IMR-90 (cell line): ENCODE measurements around the gene APP. TPM values are rescaled to one million over a fixed set of nuclear protein-coding genes. Genes with fewer than 3 reads are reported as not detected.

Experiments used
- ATAC-seq: fragments of 200-7000 bp; cut with Tn5 transposase; 2 replicates; pipeline ENCODE4 v1.9.1; 2020; ENCODE audit warnings: low read depth, mild to moderate bottlenecking, moderate library complexity
- BruUV-seq: library from RNA; stranded (reverse); fragments of 400-500 nt; replicated peaks from 2 replicates; lab custom pipeline; 2021; lab: Mats Ljungman, UMichigan
- CTCF ChIA-PET: fragments of 300-600 bp; formaldehyde crosslinking; extraction: SDS; loops from one replicate; lab custom pipeline; 2021; ENCODE audit warnings: antibody characterized with exemption; lab: Yijun Ruan, JAX
- POLR2A ChIA-PET: fragments of 300-600 bp; sonication (Branson Sonifier 250); formaldehyde crosslinking; loops from one replicate; lab custom pipeline; 2022; ENCODE audit warnings: antibody characterized with exemption; ENCODE audit not compliant: unreplicated experiment; lab: Charles Lee
- DNase-seq: peaks from one replicate; pipeline ENCODE4 v3.0.0; 2013
- H2AFZ ChIP-seq: replicated peaks from 2 replicates; pipeline ENCODE3; 2013; ENCODE audit warnings: low read length, mild to moderate bottlenecking; ENCODE audit not compliant: poor library complexity
- H2AK5ac ChIP-seq: 2 replicates; pipeline ENCODE4 v1.6.1; 2013; ENCODE audit warnings: low read depth, low read length, inconsistent platforms
- H2AK9ac ChIP-seq: replicated peaks from 2 replicates; pipeline ENCODE3; 2013; ENCODE audit warnings: mild to moderate bottlenecking, low read depth, low read length, moderate library complexity; ENCODE audit not compliant: poor library complexity
- H2BK120ac ChIP-seq: 2 replicates; pipeline ENCODE4 v1.6.1; 2013; ENCODE audit warnings: low read depth, low read length, inconsistent platforms
- H2BK15ac ChIP-seq: 3 replicates; pipeline ENCODE4 v1.6.1; 2013; ENCODE audit warnings: low read depth, low read length, inconsistent platforms
- H2BK20ac ChIP-seq: 2 replicates; pipeline ENCODE4 v1.6.1; 2013; ENCODE audit warnings: low read depth, mild to moderate bottlenecking, inconsistent platforms, low read length, moderate library complexity
- H2BK5ac ChIP-seq: 2 replicates; pipeline ENCODE4 v1.6.1; 2013; ENCODE audit warnings: mild to moderate bottlenecking, low read depth, low read length, inconsistent platforms; ENCODE audit not compliant: poor library complexity, severe bottlenecking
- H3K14ac ChIP-seq: replicated peaks from 2 replicates; pipeline ENCODE4 v1.6.1; 2013; ENCODE audit warnings: low read depth, low read length, inconsistent platforms
- H3K18ac ChIP-seq: 2 replicates; pipeline ENCODE4 v1.6.1; 2013; ENCODE audit warnings: low read depth, low read length, control low read depth
- H3K23ac ChIP-seq: 2 replicates; pipeline ENCODE4 v1.6.1; 2013; ENCODE audit warnings: low read depth, low read length, inconsistent platforms
- H3K27ac ChIP-seq: 2 replicates; pipeline ENCODE4 v1.5.1; 2013; ENCODE audit warnings: mild to moderate bottlenecking, control low read depth, low read length; ENCODE audit not compliant: insufficient read depth
- H3K27me3 ChIP-seq: 2 replicates; pipeline ENCODE4 v1.6.1; 2013; ENCODE audit warnings: low read length; ENCODE audit not compliant: control insufficient read depth, insufficient read depth
- H3K36me3 ChIP-seq: 2 replicates; pipeline ENCODE4 v1.6.1; 2013; ENCODE audit warnings: low read length, mixed read lengths; ENCODE audit not compliant: control insufficient read depth, insufficient read depth
- H3K4ac ChIP-seq: 2 replicates; pipeline ENCODE4 v1.6.1; 2013; ENCODE audit warnings: low read depth, low read length, inconsistent platforms
- H3K4me1 ChIP-seq: 2 replicates; pipeline ENCODE4 v1.6.1; 2013; ENCODE audit warnings: low read length, mixed read lengths; ENCODE audit not compliant: control insufficient read depth, insufficient read depth
- H3K4me2 ChIP-seq: 2 replicates; pipeline ENCODE4 v1.6.1; 2013; ENCODE audit warnings: low read depth, mild to moderate bottlenecking, control low read depth, low read length, moderate library complexity
- H3K4me3 ChIP-seq: 2 replicates; pipeline ENCODE4 v1.5.1; 2013; ENCODE audit warnings: low read depth, mild to moderate bottlenecking, control low read depth, low read length, moderate library complexity; ENCODE audit not compliant: insufficient read depth
- H3K56ac ChIP-seq: 2 replicates; pipeline ENCODE4 v1.6.1; 2013; ENCODE audit warnings: low read length, inconsistent platforms; ENCODE audit not compliant: insufficient read depth; ENCODE audit errors: extremely low read depth
- H3K79me1 ChIP-seq, 2 experiments: 2 replicates each; pipeline ENCODE4 v1.6.1; 2013; ENCODE audit warnings: low read length in 2 of 2, inconsistent platforms in 1 of 2, low read depth in 1 of 2
- H3K9ac ChIP-seq: 2 replicates; pipeline ENCODE4 v1.6.1; 2013; ENCODE audit warnings: low read depth, low read length, control low read depth
- H3K9me1 ChIP-seq: 2 replicates; pipeline ENCODE4 v1.6.1; 2013; ENCODE audit warnings: low read length, inconsistent platforms; ENCODE audit not compliant: insufficient read depth
- H3K9me3 ChIP-seq: 2 replicates; pipeline ENCODE4 v1.6.1; 2013; ENCODE audit warnings: low read length; ENCODE audit not compliant: control insufficient read depth, insufficient read depth
- H4K20me1 ChIP-seq: 2 replicates; pipeline ENCODE4 v1.6.1; 2013; ENCODE audit warnings: low read length, inconsistent platforms; ENCODE audit not compliant: insufficient read depth
- H4K5ac ChIP-seq: 2 replicates; pipeline ENCODE4 v1.6.1; 2013; ENCODE audit warnings: mild to moderate bottlenecking, low read depth, low read length, control low read depth
- H4K8ac ChIP-seq, 2 experiments: 2 replicates each; pipeline ENCODE4 v1.6.1; 2013; ENCODE audit warnings: low read depth in 2 of 2, low read length in 2 of 2, control low read depth in 1 of 2, inconsistent platforms in 1 of 2
- H4K91ac ChIP-seq: 2 replicates; pipeline ENCODE4 v1.6.1; 2013; ENCODE audit warnings: low read depth, low read length, inconsistent platforms; ENCODE audit not compliant: insufficient read depth
- BHLHE40 ChIP-seq: fragments of 150-350 bp; IDR thresholded peaks from 2 replicates; pipeline ENCODE4 v1.6.1; 2016; ENCODE audit warnings: mild to moderate bottlenecking, low read depth, low read length
- CEBPB ChIP-seq: IDR thresholded peaks from 2 replicates; pipeline ENCODE4 v1.6.1; 2012; ENCODE audit warnings: low read depth, low read length, improper control_type of control experiment
- CHD1 ChIP-seq: IDR thresholded peaks from 2 replicates; pipeline ENCODE4 v1.6.1; 2012; ENCODE audit warnings: low read depth, low read length, improper control_type of control experiment
- ELK1 ChIP-seq: fragments of 150-350 bp; IDR thresholded peaks from 2 replicates; pipeline ENCODE4 v1.6.1; 2016; ENCODE audit warnings: low read depth, mild to moderate bottlenecking, low read length, moderate library complexity, borderline replicate concordance
- FOS ChIP-seq: fragments of 150-350 bp; IDR thresholded peaks from 2 replicates; pipeline ENCODE4 v1.6.1; 2016; ENCODE audit warnings: low read depth, low read length
- MAFK ChIP-seq: IDR thresholded peaks from 2 replicates; pipeline ENCODE4 v1.6.1; 2012; ENCODE audit warnings: low read depth, low read length, improper control_type of control experiment
- MAZ ChIP-seq: IDR thresholded peaks from 2 replicates; pipeline ENCODE4 v1.6.1; 2012; ENCODE audit warnings: low read depth, mild to moderate bottlenecking, low read length, improper control_type of control experiment, moderate library complexity, borderline replicate concordance
- NFE2L2 ChIP-seq: fragments of 150-350 bp; IDR thresholded peaks from 2 replicates; pipeline ENCODE4 v1.6.1; 2016; ENCODE audit warnings: low read depth, mild to moderate bottlenecking, low read length
- POLR2A ChIP-seq: IDR thresholded peaks from 2 replicates; pipeline ENCODE4 v1.6.1; 2012; ENCODE audit warnings: mild to moderate bottlenecking, low read depth, low read length
- RAD21 ChIP-seq: IDR thresholded peaks from 2 replicates; pipeline ENCODE4 v1.6.1; 2012; ENCODE audit warnings: low read length, improper control_type of control experiment
- RCOR1 ChIP-seq: IDR thresholded peaks from 2 replicates; pipeline ENCODE4 v1.6.1; 2012; ENCODE audit warnings: mild to moderate bottlenecking, low read length, improper control_type of control experiment; ENCODE audit not compliant: insufficient replicate concordance
- RFX5 ChIP-seq: IDR thresholded peaks from 2 replicates; pipeline ENCODE4 v1.8.0; 2012; ENCODE audit warnings: low read depth, mild to moderate bottlenecking, low read length, moderate library complexity
- SMC3 ChIP-seq: fragments of 150-350 bp; IDR thresholded peaks from 2 replicates; pipeline ENCODE4 v1.6.1; 2016; ENCODE audit warnings: low read depth, mild to moderate bottlenecking, antibody characterized with exemption, low read length, moderate library complexity
- USF2 ChIP-seq: fragments of 150-350 bp; IDR thresholded peaks from 2 replicates; pipeline ENCODE4 v1.6.1; 2017; ENCODE audit warnings: mild to moderate bottlenecking, antibody characterized with exemption, low read length, low read depth
- WGBS, 2 experiments: methylation state at CpG; one replicate each; pipeline versions ENCODE4 v1.1.5 to v1.1.7; 2013; ENCODE audit warnings: missing lambda C conversion rate in 2 of 2; ENCODE audit not compliant: insufficient read length in 1 of 2; ENCODE audit errors: extremely low coverage in 2 of 2; 5-methylcytosine and 5-hydroxymethylcytosine counted together
- dilution Hi-C: fragments of 300-500 bp; cut with HindIII; formaldehyde crosslinking; loops from one replicate; pipeline ENCODE4 v1.14.3; 2018; ENCODE audit warnings: low sequenced_read_pairs; ENCODE audit not compliant: unreplicated experiment
- in situ Hi-C: fragments of 300-500 bp; cut with MboI; formaldehyde crosslinking; loops from 3 replicates; pipeline ENCODE4 v1.14.3; 2019; ENCODE audit warnings: low sequenced_read_pairs, inconsistent platforms, mixed read lengths
- intact Hi-C: fragments of 100-400 bp; cut with micrococcal nuclease; formaldehyde crosslinking; loops from 2 replicates; pipeline ENCODE4 v1.10.0; 2022
- polyA plus RNA-seq, 3 experiments: library from polyadenylated mRNA; depleted of rRNA; stranded (reverse); fragments of >200 nt; gene quantifications; 2 replicates each; pipeline ENCODE4 v1.2.3, GENCODE V29; 2012; ENCODE audit warnings: low replicate concordance in 1 of 3
- total RNA-seq: library from RNA; depleted of rRNA; stranded (reverse); fragments of >200 nt; gene quantifications from 2 replicates; pipeline ENCODE4 v1.2.3, GENCODE V29; 2012
- TF ChIP-seq, protein P1 (sequence below): conservative IDR thresholded peaks from 2 replicates; pipeline ENCODE4 v1.5.1; 2012; ENCODE audit warnings: mild to moderate bottlenecking, low read depth, low read length, improper control_type of control experiment

APP gene
- total and polyA plus RNA-seq, 2 of the 4 experiments (the other 2 are of a cell fraction) = 191 to 530 TPM

- no peak overlapping the region for H4K8ac ChIP-seq
- H3K27ac ChIP-seq = no peak overlapping the region
- intact Hi-C loops = no loop called here
- H3K79me1 ChIP-seq = peaks cover 10 to 15% of the 10 kb centered on the region in 2 experiments; a peak in 2 of 4 replicates
- dilution Hi-C loops = no loop called here
- no peak overlapping the region for H3K14ac ChIP-seq
- H2BK20ac ChIP-seq = no peak overlapping the region
- peak overlapping the region; percentile 27; the same call in 1 of the 2 replicates for H3K4me2 ChIP-seq
- no peak overlapping the region for H2AFZ ChIP-seq
- in situ Hi-C loops = no loop called here
- no peak overlapping the region for H4K91ac ChIP-seq
- H3K4me3 ChIP-seq = no peak overlapping the region
- H3K4ac ChIP-seq = no peak overlapping the region
- ATAC-seq (0 out of 2 replicates have a peak, but pooled peaks have one; percentile 19), DNase-seq (no peak)
- H3K18ac ChIP-seq = no peak overlapping the region
- H3K36me3 ChIP-seq = peaks cover 12% of the 10 kb centered on the region
- no peaks in the 10 kb centered on the region for H4K20me1 ChIP-seq
- BruUV-seq = no TSS peak
- CTCF ChIA-PET = no interaction called here
- H3K27me3 ChIP-seq = no peaks in the 10 kb centered on the region
- no peak overlapping the region for H3K9ac ChIP-seq
- POLR2A ChIA-PET = no interaction called here
- H2BK5ac ChIP-seq = no peak overlapping the region
- no CpG with 5 or more reads among the region's 4 CpGs for WGBS, 2 experiments
- no peak overlapping the region for H2BK120ac ChIP-seq
- no peak overlapping the region for H2BK15ac ChIP-seq
- no peaks in the 10 kb centered on the region; the same call in 1 of the 2 replicates for H3K9me3 ChIP-seq
- H2AK5ac ChIP-seq = no peak overlapping the region
- peaks cover 5% of the 10 kb centered on the region; the same call in 1 of the 2 replicates for H3K4me1 ChIP-seq
- no peak overlapping the region for H4K5ac ChIP-seq
- H3K9me1 ChIP-seq = no peaks in the 10 kb centered on the region
- no peak overlapping the region for H2AK9ac ChIP-seq
- H3K23ac ChIP-seq = no peak overlapping the region
- no peak overlapping the region for H3K56ac ChIP-seq
- TF ChIP-seq NFE2L2 = no peak
- TF ChIP-seq USF2 = no peak
- no peak for TF ChIP-seq RCOR1
- TF ChIP-seq FOS = no peak
- no peak for TF ChIP-seq MAZ
- no peak for TF ChIP-seq BHLHE40
- TF ChIP-seq RAD21 = no peak
- TF ChIP-seq POLR2A = no peak
- no peak for TF ChIP-seq CEBPB
- no peak for TF ChIP-seq ELK1
- TF ChIP-seq CHD1 = no peak
- TF ChIP-seq SMC3 = no peak
- TF ChIP-seq, protein P1, sequence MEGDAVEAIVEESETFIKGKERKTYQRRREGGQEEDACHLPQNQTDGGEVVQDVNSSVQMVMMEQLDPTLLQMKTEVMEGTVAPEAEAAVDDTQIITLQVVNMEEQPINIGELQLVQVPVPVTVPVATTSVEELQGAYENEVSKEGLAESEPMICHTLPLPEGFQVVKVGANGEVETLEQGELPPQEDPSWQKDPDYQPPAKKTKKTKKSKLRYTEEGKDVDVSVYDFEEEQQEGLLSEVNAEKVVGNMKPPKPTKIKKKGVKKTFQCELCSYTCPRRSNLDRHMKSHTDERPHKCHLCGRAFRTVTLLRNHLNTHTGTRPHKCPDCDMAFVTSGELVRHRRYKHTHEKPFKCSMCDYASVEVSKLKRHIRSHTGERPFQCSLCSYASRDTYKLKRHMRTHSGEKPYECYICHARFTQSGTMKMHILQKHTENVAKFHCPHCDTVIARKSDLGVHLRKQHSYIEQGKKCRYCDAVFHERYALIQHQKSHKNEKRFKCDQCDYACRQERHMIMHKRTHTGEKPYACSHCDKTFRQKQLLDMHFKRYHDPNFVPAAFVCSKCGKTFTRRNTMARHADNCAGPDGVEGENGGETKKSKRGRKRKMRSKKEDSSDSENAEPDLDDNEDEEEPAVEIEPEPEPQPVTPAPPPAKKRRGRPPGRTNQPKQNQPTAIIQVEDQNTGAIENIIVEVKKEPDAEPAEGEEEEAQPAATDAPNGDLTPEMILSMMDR = no peak
- no peak for TF ChIP-seq MAFK
- no peak for TF ChIP-seq RFX5
Measured at GRCh38 chr21:25967181-25967900, 203.2 kb downstream of the APP start.
